Kidney (tissue), 14 donors: ENCODE results near the gene RERE. TPM values are rescaled to one million over a fixed set of nuclear protein-coding genes. Genes with fewer than 3 reads are reported as not detected.

Experiments
- DNase-seq, 5 donors: peaks; one replicate each; pipeline ENCODE4 v3.0.0-alpha.2; 2013 to 2020
- FAIRE-seq: peaks from 2 replicates; lab custom pipeline; 2012; peaks lifted over from hg19 to GRCh38; lab: Jason Lieb, UNC
- H3K27ac ChIP-seq, 2 donors: one replicate each; pipeline ENCODE4 v1.7.0; 2013; ENCODE audit warnings: low read depth in 2 of 2, low read length in 2 of 2, inconsistent platforms in 1 of 2
- H3K27me3 ChIP-seq: one replicate; pipeline ENCODE4 v1.7.1; 2013; ENCODE audit warnings: low read length, inconsistent platforms; ENCODE audit not compliant: control insufficient read depth, insufficient read depth
- H3K36me3 ChIP-seq, 3 donors: one replicate each; pipeline versions ENCODE4 v1.7.0 to v1.7.1; 2013; ENCODE audit warnings: low read length in 3 of 3, control low read depth in 1 of 3, inconsistent platforms in 1 of 3; ENCODE audit not compliant: insufficient read depth in 3 of 3, control insufficient read depth in 2 of 3
- H3K4me1 ChIP-seq, 3 donors: one replicate each; pipeline versions ENCODE4 v1.7.0 to v1.7.1; 2013; ENCODE audit warnings: low read length in 3 of 3, inconsistent platforms in 1 of 3, low read depth in 1 of 3; ENCODE audit not compliant: control insufficient read depth in 2 of 3, insufficient read depth in 2 of 3
- H3K4me3 ChIP-seq, 3 donors: one replicate each; pipeline versions ENCODE4 v1.7.0 to v1.8.1; 2013; ENCODE audit warnings: low read length in 3 of 3, control low read depth in 1 of 3, inconsistent platforms in 1 of 3
- H3K9ac ChIP-seq, 3 donors: one replicate each; pipeline versions ENCODE4 v1.7.0 to v1.7.1; 2013; ENCODE audit warnings: low read length in 3 of 3, control low read depth in 1 of 3, inconsistent platforms in 1 of 3
- H3K9me3 ChIP-seq, 3 donors: one replicate each; pipeline versions ENCODE4 v1.7.0 to v1.7.1; 2013; ENCODE audit warnings: low read length in 3 of 3, control low read depth in 1 of 3, inconsistent platforms in 1 of 3; ENCODE audit not compliant: control insufficient read depth in 2 of 3, insufficient read depth in 1 of 3
- CTCF ChIP-seq: IDR thresholded peaks from 3 replicates; pipeline ENCODE4 v1.5.1; 2012; ENCODE audit warnings: mild to moderate bottlenecking, moderate library complexity, borderline replicate concordance; ENCODE audit not compliant: insufficient read depth; ENCODE audit errors: extremely low read depth
- intact Hi-C: fragments of 100-400 bp; cut with DNase I; formaldehyde crosslinking; loops from one replicate; pipeline ENCODE4 v1.11.1; 2022
- polyA plus RNA-seq: library from polyadenylated mRNA; stranded (reverse); fragments of 350-450 nt; fragmentation: Illumina TruSeq; extraction: RNeasy Lipid Tissue Mini Kit (QIAGEN cat#74804); gene quantifications from one replicate; pipeline ENCODE4 v1.2.3, GENCODE V29; 2014; ENCODE audit warnings: low read depth, low replicate concordance; ENCODE audit not compliant: insufficient read depth
- total RNA-seq: library from RNA; stranded (reverse); fragmentation: NEBNext Ultra II Directional; extraction: Animal tissue kit (Norgen Biotek cat#: 25700); gene quantifications from one replicate; pipeline ENCODE4 v1.2.1, GENCODE V29; 2021
- donor health status: control.
- donor health status: control.
- donor health status: control.
- donor health status: control.
- donor health status: control.
- donor health status: DM: yes; HTN: yes; CAD: no.
- donor health status: Normal renal cell carcinoma (clear cell type).

The RERE gene
- total and polyA plus RNA-seq, 2 donors from 2014 or later: 37.2 to 176 TPM

- Histone ChIP-seq H3K9ac (no peak overlapping the region), H3K36me3 (peaks cover 11 to 82% (median 56%) of the 10 kb centered on the region in 3 donors), H3K27ac (no peak overlapping the region), H3K4me1 (no peaks in the 10 kb centered on the region), H3K9me3 (no peaks in the 10 kb centered on the region), H3K4me3 (no peak overlapping the region), H3K27me3 (no peaks in the 10 kb centered on the region)
- no peak for DNase-seq
- TF ChIP-seq CTCF: no peak
- intact Hi-C loops: no loop called here
- FAIRE-seq: no peak
These were observed 47.4 kb upstream of the RERE start for GRCh38 chr1:8864713-8865344.

- H3K27ac ChIP-seq: no peak overlapping the region
- no peak overlapping the region for H3K9ac ChIP-seq
- TF ChIP-seq CTCF: no peak
- H3K27me3 ChIP-seq: no peaks in the 10 kb centered on the region
- H3K4me3 ChIP-seq: no peak overlapping the region
- H3K36me3 ChIP-seq: peaks cover 11 to 72% (median 51%) of the 10 kb centered on the region in 3 donors
- intact Hi-C loops: no loop called here
- peaks cover 0 to 6% (median 5%) of the 10 kb centered on the region in 3 donors for H3K4me1 ChIP-seq
- H3K9me3 ChIP-seq: no peaks in the 10 kb centered on the region
- no peak for DNase-seq
- FAIRE-seq: no peak
These were observed 46.4 kb upstream of the RERE start for GRCh38 chr1:8863794-8864233.

- no peak for FAIRE-seq
- TF ChIP-seq CTCF: no peak
- H3K27ac ChIP-seq: no peak overlapping the region
- no peak for DNase-seq
- no peak overlapping the region for H3K4me3 ChIP-seq
- peaks cover 4 to 12% (median 11%) of the 10 kb centered on the region in 3 donors for H3K4me1 ChIP-seq
- peaks cover 8 to 69% (median 52%) of the 10 kb centered on the region in 3 donors for H3K36me3 ChIP-seq
- intact Hi-C loops: no loop called here
- no peaks in the 10 kb centered on the region for H3K9me3 ChIP-seq
- H3K27me3 ChIP-seq: no peaks in the 10 kb centered on the region
- H3K9ac ChIP-seq: no peak overlapping the region
These were observed 45.7 kb upstream of the RERE start for GRCh38 chr1:8863138-8863537.
